Lung microvascular endothelial cell (primary cell): ENCODE measurements around the gene SYNPO. TPM values are rescaled to one million over a fixed set of nuclear protein-coding genes. Genes with fewer than 3 reads are reported as not detected.

Experiments used
- DNase-seq, 2 donors: peaks; one replicate each; pipeline versions ENCODE4 v3.0.0 to v3.0.0-alpha.2; 2010; ENCODE audit warnings: low read depth in 2 of 2
- total RNA-seq: library from RNA; depleted of rRNA; stranded (reverse); fragments of >200 nt; gene quantifications from 2 replicates; pipeline ENCODE4 v1.2.1, GENCODE V29; 2014

The SYNPO gene
- total RNA-seq, 1 donor from 2014 or later: 10.7 TPM

GRCh38 chr5:150656191-150657132 lies 16.0 kb downstream of the SYNPO start:
- peak; percentile 63 to 80 for DNase-seq

- DNase-seq: no peak
These were observed 17.7 kb downstream of the SYNPO start for GRCh38 chr5:150658121-150658520.

GRCh38 chr5:150658699-150659265 lies 18.3 kb downstream of the SYNPO start:
- no peak for DNase-seq

GRCh38 chr5:150659360-150660107 lies 19.1 kb downstream of the SYNPO start:
- no peak for DNase-seq

- DNase-seq: no peak
These were observed 19.8 kb downstream of the SYNPO start for GRCh38 chr5:150660108-150660831.

GRCh38 chr5:150661086-150661485 lies 20.6 kb downstream of the SYNPO start, which contains the start of gene MYOZ3:
TSS of gene MYOZ3 (plus strand) at chr5:150661251. CDS start at chr5:150662942, 1,691 bp downstream.
- no peak for DNase-seq

GRCh38 chr5:150661821-150662596 lies 21.5 kb downstream of the SYNPO start:
- no peak for DNase-seq

GRCh38 chr5:150662731-150663516 lies 22.5 kb downstream of the SYNPO start:
- DNase-seq: no peak

- no peak for DNase-seq
These were observed 23.5 kb downstream of the SYNPO start for GRCh38 chr5:150663936-150664335.

GRCh38 chr5:150665044-150665443 lies 24.6 kb downstream of the SYNPO start:
- no peak for DNase-seq

GRCh38 chr5:150670275-150670947 lies 30.0 kb downstream of the SYNPO start:
- DNase-seq: no peak

- no peak for DNase-seq
These were observed 30.5 kb downstream of the SYNPO start for GRCh38 chr5:150670948-150671310.

- no peak for DNase-seq
These were observed 31.2 kb downstream of the SYNPO start for GRCh38 chr5:150671509-150672236.

- DNase-seq: peak; percentile 32 to 70
These were observed 31.9 kb downstream of the SYNPO start for GRCh38 chr5:150672237-150672883.

GRCh38 chr5:150672884-150673275 lies 32.4 kb downstream of the SYNPO start:
- DNase-seq: no peak

GRCh38 chr5:150674341-150674821 lies 33.9 kb downstream of the SYNPO start:
- no peak for DNase-seq

- DNase-seq: no peak
These were observed 34.6 kb downstream of the SYNPO start for GRCh38 chr5:150675069-150675468.

GRCh38 chr5:150676578-150676977 lies 36.1 kb downstream of the SYNPO start:
- no peak for DNase-seq
